ENCODE measurements around the gene SYPL2. TPM values are rescaled to one million over a fixed set of nuclear protein-coding genes. Genes with fewer than 3 reads are reported as not detected.
"Not testable (repeated sequence)": the region's sequence is repeated elsewhere in the genome, so short reads cannot be mapped to it uniquely, and the experiment has no call there.

The SYPL2 gene
- total RNA-seq, 3 donors from 2014 or later: 0.44 to 1.4 (median 0.66) TPM

DNA sequence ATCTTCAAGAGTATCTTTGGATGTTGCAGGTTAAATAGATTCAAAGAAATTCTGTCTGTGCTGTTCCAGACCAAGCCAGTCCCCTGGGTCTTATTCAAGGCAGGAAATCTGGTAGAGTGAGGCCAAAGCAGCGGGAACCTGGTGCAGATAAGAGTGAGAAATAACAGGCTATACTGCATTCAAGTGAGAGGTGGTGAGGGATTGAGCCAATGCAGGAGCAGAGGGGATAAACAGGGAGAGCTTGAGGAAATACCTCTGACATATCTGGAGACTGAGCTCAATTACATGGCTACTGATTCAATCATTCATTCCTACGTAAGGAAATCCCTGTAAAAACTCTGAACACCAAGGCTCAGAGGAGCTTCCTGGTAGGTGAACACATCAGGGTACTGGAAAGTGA lies 22.9 kb upstream of the SYPL2 start:
- Histone ChIP-seq H3K4me1 (no peaks in the 10 kb centered on the region), H3K9me3 (no peaks in the 10 kb centered on the region), H3K27ac (no peak overlapping the region), H3K36me3 (no peaks in the 10 kb centered on the region), H3K4me3 (no peak overlapping the region), H3K27me3 (peaks cover 0 to 31% of the 10 kb centered on the region in 2 donors)
- intact Hi-C loops (cut with DNase I; ENCODE audit: low total_unique reads): no loop called here
- TF ChIP-seq POLR2AphosphoS5 (IDR thresholded peaks at IDR 0.05): no peak
- TF ChIP-seq, protein P1, sequence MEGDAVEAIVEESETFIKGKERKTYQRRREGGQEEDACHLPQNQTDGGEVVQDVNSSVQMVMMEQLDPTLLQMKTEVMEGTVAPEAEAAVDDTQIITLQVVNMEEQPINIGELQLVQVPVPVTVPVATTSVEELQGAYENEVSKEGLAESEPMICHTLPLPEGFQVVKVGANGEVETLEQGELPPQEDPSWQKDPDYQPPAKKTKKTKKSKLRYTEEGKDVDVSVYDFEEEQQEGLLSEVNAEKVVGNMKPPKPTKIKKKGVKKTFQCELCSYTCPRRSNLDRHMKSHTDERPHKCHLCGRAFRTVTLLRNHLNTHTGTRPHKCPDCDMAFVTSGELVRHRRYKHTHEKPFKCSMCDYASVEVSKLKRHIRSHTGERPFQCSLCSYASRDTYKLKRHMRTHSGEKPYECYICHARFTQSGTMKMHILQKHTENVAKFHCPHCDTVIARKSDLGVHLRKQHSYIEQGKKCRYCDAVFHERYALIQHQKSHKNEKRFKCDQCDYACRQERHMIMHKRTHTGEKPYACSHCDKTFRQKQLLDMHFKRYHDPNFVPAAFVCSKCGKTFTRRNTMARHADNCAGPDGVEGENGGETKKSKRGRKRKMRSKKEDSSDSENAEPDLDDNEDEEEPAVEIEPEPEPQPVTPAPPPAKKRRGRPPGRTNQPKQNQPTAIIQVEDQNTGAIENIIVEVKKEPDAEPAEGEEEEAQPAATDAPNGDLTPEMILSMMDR (IDR thresholded peaks at IDR 0.05): no peak
- TF ChIP-seq POLR2A (IDR thresholded peaks at IDR 0.05): no peak
- no peak for DNase-seq (ENCODE audit: low spot score in 2 of 2)

DNA sequence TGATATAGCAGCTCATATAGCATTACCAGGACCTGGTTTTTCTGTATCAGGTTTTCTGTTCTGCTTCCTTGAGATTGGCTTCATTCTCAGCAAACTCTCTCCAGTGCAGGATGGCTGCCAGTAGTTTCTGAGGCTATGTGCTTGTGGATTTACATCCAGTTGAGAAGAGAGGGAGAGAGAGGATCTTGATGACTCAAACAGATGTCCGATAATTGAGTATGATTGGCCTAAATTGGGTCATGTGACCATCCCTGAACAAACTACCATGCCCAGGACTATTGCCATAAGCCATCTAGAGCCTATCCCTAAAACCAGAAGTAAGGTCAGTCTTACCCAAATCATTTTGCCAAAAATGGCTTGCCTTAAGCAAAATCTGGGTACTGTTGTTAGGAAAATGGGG lies 22.0 kb upstream of the SYPL2 start:
- H3K27me3 ChIP-seq: peaks cover 0 to 31% of the 10 kb centered on the region in 2 donors
- intact Hi-C loops (cut with DNase I; ENCODE audit: low total_unique reads): no loop called here
- no peak for DNase-seq (ENCODE audit: low spot score in 2 of 2)

DNA sequence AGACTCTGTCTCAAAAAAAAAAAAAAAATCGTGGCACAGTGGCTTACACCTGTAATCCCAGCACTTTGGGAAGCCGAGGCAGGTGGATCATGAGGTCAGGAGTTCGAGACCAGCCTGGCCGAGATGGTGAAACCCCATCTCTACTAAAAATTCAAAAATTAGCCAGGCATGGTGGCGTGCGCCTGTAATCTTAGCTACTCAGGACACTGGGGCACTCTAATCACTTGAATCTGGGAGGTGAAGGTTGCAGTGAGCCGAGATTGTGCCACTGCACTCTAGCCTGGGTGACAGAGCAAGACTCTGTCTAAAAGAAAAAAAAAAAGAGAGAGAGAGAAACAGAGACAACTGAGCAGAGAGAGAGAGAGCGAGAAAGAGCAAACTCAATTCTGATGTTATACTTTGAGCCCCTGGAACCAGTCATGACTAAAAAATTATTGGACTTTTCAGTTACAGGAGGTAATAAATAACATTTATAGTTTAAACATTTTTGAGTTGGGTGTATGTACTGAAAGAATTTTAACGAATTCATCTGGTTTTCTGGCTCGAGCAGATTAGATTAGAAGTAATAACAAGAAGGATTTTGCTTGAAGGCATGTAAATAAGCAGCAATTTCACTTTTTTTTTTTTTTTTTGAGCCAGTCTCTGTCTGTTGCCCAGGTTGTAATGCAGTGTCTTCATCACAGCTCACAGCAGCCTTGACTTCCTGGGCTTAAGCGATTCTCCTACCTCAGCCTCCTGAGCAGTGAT lies 20.2 kb upstream of the SYPL2 start:
- intact Hi-C loops (cut with DNase I; ENCODE audit: low total_unique reads); H3K27ac ChIP-seq: not testable (repeated sequence)

More for the DNA sequence above, 22.0 kb upstream of the SYPL2 start:
- no peak for TF ChIP-seq POLR2A (IDR thresholded peaks at IDR 0.05)
- TF ChIP-seq, protein P1 (IDR thresholded peaks at IDR 0.05): no peak
- TF ChIP-seq POLR2AphosphoS5 (IDR thresholded peaks at IDR 0.05): no peak
- no peaks in the 10 kb centered on the region for H3K36me3 ChIP-seq
- no peak overlapping the region for H3K27ac ChIP-seq
- no peaks in the 10 kb centered on the region for H3K9me3 ChIP-seq
- H3K4me1 ChIP-seq: no peaks in the 10 kb centered on the region
- H3K4me3 ChIP-seq: no peak overlapping the region

DNA sequence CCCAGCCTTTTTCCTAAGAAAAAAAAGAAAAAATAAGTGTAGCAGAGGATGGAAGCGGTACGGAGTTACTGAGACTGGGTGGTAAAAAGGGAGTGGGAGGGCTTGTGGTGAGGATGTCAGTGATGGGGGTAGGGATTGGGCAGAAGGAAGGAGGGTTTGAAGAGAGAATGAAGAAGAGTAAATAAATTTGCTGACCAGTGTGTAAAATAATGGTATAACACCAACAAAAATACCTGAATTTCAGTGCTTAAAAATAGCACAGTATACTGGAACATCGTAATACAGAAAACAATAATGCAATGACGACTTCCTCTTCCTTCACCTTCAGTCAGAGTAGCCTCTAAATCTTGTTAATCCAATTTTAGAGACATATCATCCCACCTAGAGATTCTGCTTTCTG lies 18.8 kb upstream of the SYPL2 start:
- TF ChIP-seq POLR2A (IDR thresholded peaks at IDR 0.05) (no peak), POLR2AphosphoS5 (IDR thresholded peaks at IDR 0.05) (no peak)
- TF ChIP-seq, protein P1 (IDR thresholded peaks at IDR 0.05): no peak
- Histone ChIP-seq H3K9me3 (no peaks in the 10 kb centered on the region), H3K27me3 (peaks cover 0 to 26% of the 10 kb centered on the region in 2 donors), H3K27ac (no peak overlapping the region), H3K36me3 (no peaks in the 10 kb centered on the region), H3K4me1 (no peaks in the 10 kb centered on the region), H3K4me3 (no peak overlapping the region)
- intact Hi-C loops (cut with DNase I; ENCODE audit: low total_unique reads): no loop called here
- DNase-seq (ENCODE audit: low spot score in 2 of 2): no peak

More for the DNA sequence above, 20.2 kb upstream of the SYPL2 start:
- H3K9me3 ChIP-seq; H3K4me1 ChIP-seq; DNase-seq (ENCODE audit: low spot score in 2 of 2); H3K36me3 ChIP-seq; H3K4me3 ChIP-seq: not testable (repeated sequence)
- peaks cover 0 to 31% of the 10 kb centered on the region in 2 donors for H3K27me3 ChIP-seq

DNA sequence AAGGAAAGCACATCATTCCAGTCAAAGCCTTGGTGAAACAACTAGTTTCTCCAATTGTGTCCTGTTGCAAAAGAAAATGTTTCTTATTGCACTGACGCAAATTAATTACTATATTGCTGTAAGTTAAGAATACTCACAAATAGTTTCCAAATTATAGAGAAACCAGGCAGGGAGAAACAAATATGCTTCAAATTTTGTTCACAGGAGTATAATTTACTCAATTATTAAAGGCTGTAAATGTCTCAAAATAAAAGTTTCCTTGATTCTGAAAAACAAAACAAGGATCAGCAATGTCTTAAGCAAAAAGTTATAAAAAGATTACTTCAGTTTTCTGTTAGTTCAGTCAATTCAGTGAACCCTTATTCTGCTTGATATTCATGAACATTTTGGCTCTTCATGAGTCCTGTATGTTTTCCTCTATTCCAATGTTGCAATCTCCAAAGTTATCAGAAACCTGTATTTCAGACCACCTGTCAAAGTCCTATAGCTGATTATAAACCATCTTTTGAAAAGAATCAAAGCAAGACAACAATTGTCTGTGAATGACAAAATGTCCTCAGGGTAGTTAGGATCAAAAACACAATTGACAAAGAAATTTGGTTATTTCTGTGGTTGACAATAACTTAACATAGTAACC lies 11.7 kb upstream of the SYPL2 start:
- H3K27me3 ChIP-seq: peaks cover 0 to 6% of the 10 kb centered on the region in 2 donors
- intact Hi-C loops (cut with DNase I; ENCODE audit: low total_unique reads): no loop called here
- no peaks in the 10 kb centered on the region for H3K4me1 ChIP-seq
- no peak overlapping the region for H3K4me3 ChIP-seq
- peaks cover 0 to 8% of the 10 kb centered on the region in 2 donors for H3K9me3 ChIP-seq
- DNase-seq (ENCODE audit: low spot score in 2 of 2): no peak
- H3K36me3 ChIP-seq: no peaks in the 10 kb centered on the region
- H3K27ac ChIP-seq: no peak overlapping the region
- TF ChIP-seq POLR2AphosphoS5 (IDR thresholded peaks at IDR 0.05): no peak
- TF ChIP-seq, protein P1 (IDR thresholded peaks at IDR 0.05): no peak
- no peak for TF ChIP-seq POLR2A (IDR thresholded peaks at IDR 0.05)
